Measurements from ENCODE around the gene IL15RA.
"Not testable (repeated sequence)": the region's sequence is repeated elsewhere in the genome, so short reads cannot be mapped to it uniquely, and the experiment has no call there.

The IL15RA gene

DNA sequence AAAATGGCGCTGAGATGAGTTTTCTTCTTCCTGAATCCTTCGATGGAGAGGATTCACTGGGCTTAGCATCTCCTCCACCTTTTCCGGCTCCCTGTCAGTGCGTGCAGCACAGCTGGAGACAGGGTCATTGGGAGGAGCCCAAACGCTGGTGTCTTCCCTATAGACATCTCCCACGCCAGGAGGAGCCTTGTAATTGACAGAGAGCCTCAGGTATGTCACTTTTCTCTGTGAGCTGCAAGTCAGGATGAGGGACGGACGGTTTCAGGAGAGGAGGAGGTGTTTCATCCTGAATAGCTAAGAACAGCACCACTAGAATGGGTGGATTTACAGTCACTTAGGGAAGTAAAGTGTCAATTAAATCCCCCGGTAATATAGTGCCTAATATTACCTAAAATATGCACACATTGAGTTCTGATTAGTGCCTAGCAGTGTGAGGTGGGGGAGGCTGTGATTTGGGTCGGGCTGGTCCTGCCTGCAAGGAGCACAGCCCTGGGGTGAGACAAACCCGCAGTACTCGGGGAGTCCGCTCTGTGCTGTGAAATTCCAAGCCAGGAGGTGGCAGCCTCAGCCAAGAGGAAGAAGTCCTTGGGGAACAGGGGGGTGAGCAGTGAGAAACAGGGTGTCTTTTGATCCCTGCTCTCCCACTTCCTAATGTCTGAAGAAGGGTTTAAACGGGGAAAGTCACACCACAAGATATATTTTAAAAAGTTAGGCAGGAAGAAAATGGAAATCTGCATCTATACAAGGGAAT is 28.2 kb downstream of the IL15RA start:
- DNase-seq: no peak

DNA sequence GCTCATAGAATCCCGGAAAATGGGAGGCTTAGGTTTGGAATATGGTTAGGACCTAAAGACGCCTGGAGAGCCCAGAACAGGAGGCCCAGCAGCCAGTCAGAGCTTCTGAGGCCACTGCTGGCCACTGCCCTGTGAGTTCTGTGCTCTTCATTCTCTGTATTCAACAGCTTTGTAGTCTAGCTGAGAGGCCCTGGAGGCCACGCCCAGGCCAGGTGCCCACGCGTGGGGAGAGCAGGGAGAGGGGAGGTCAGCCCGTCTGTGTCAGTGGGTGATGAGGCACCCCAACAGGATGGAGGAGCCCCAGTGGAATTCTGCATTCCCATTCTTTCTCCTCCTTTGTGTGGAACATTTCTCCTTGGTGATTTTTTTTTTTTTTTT is 29.1 kb downstream of the IL15RA start:
- DNase-seq: no peak

- no peak for DNase-seq
Measured at GRCh38 chr10:5947471-5948207, 29.7 kb downstream of the IL15RA start.

DNA sequence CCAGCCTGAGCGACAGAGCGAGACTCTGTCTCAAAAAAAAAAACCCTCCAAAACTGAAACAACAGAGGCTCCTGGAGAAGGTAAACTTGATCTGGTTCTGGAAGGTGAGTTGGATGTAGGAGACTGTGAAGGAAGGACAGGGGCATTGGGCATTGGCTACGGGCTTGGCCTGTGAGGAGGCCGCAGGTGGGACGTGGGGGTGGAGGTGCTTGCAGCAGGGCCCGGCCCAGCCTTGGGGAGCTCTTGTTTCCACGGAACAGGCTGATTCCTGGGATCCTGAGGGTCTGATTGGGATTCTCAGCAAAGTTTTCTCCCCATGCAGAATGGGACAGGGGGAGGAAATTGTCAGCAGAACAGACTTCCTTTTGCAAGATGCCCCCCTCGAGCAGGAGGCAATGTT is 30.6 kb downstream of the IL15RA start:
- no peak for DNase-seq

GRCh38 chr10:5946419-5946775 is 30.9 kb downstream of the IL15RA start:
- not testable (repeated sequence) for DNase-seq

- no peak for DNase-seq
Measured at GRCh38 chr10:5945561-5946418, 31.6 kb downstream of the IL15RA start.

DNA sequence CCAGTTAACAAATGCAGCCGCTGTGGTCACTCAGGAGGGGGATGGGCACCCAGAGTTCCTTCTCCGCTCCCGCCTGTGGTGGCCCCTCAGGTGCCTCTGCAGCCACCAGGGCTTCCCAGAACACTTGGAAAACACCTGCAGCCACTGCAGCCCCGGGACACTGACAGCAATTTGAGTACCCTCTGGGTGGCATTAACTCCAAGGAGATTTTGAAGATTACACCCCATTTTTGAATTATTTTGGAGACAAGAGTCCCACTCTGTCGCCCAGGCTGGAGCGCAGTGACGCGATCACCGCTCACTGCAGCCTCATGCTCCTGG is 32.2 kb downstream of the IL15RA start:
- DNase-seq: no peak

- DNase-seq: no peak
Measured at GRCh38 chr10:5944389-5945189, 32.8 kb downstream of the IL15RA start.

DNA sequence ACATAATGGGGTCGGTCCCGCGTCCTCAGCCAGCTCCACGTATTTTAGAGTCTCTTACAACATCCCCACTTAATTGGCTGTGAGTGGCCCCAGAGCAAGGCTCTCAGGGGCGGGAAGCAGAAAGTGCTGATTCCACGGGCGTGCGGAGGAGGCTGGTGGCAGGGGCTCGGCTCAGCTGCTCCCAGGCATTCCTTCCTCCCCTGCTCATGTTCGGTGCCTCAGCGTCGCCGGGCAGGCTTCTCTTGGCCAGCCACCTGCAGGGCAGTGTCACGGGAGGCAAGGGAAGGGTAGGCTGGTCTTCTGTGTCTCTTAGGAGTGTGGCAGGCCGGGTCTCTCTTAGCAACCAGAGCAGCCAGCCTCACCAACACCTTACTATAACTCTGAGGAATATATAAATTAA is 33.8 kb downstream of the IL15RA start:
- no peak for DNase-seq

DNA sequence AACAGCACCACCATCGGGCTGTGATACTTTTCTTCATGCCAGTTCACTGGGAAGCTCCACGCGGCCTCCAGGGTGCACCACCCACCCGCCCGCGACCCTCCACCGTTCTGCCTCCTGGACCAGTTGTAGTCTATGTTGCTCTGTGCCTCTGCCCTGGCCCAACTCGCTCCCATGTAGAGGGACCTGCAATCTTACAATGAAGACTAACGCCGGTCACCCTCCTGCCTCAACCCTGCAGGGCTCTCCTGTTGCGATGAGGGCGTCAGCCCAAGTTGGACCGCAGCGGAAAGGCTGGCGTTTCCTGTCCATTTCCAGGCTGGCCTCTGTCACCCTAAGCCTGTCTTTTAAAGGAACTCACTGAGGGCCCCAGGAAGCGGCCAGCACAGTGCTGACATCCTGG is 34.9 kb downstream of the IL15RA start:
- no peak for DNase-seq

DNA sequence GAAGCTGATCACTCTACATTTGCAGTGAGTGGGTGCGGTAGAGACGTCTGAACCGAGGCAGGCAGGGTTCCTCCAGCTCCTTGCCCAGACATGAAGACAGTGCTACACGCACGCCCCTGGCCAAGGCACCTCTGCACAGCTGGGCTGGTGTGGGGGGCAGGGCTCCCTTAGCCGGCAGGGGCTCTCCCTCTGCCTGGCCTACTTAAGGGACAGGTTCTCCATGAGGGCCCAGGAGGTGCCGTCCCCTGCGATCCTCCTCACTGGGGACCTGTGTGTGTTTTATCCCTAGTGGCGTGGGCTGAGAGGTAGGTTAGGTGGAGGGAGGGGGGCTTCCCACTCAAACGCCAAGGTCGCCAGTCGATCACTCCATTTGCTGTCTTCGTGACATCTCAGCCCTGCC is 35.3 kb downstream of the IL15RA start:
- no peak for DNase-seq

DNA sequence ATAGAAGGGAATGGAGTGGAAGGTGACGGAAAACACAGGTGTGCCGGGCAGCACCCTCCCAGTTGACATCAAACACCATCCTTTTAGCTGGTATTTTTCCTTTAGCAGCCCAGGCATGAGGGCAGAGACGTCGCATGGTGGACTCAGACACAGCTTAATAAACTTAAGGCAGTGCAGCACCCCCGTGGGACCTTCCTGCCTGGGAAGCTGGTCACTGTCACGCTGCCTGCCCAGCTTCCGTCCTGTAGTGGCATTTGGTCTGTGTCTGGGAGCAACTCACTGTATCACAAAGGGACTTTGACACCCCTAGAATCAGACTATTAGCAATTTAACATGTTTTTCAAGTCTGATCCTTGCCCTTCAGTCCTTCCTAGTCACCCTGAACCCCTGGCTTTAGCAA is 35.8 kb downstream of the IL15RA start:
- no peak for DNase-seq

- DNase-seq: no peak
Measured at GRCh38 chr10:5940807-5941218, 36.5 kb downstream of the IL15RA start.

DNA sequence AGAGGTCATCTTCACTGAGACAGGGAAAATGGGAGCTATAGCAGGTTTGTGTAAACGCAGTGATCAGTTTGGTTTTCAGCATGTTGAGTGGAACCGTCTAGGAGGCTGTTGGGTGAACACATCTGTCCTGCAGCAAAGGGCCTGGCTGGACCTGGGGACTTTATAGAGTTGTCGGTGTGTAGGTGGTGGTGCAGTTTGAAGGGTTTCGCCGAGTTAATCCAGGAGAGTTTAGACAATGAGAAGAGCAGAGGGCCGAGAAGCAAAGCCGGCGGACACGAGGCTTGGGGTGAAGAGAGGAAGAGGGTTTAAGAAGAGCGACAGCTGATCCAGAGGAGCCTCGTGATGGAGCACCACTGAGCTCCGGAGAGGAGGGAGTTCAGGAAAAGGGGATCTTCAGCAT is 39.1 kb downstream of the IL15RA start:
- no peak for DNase-seq

- DNase-seq: no peak
Measured at GRCh38 chr10:5937016-5937415, 40.3 kb downstream of the IL15RA start.

DNA sequence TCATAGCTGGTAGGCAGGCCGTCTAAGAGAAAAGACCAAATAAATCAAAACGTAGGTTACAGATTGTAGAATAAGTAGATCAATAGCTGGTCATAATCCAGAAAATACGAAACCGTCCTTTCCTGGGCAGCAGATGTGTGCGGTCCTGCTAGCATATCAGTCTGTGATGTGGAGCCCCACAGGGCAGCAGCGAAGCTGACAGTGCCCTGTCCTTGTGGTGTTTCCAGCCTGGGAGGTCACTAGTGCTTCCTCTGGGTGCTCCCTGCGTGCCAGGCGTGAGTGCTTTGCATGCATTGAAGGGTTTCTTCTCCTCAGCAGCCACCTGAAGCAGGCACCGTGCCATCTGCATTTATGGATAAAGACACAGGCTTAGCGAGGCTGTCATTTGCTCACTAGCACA is 41.7 kb downstream of the IL15RA start:
- no peak for DNase-seq

GRCh38 chr10:5933909-5934546 is 43.3 kb downstream of the IL15RA start:
- no peak for DNase-seq

DNA sequence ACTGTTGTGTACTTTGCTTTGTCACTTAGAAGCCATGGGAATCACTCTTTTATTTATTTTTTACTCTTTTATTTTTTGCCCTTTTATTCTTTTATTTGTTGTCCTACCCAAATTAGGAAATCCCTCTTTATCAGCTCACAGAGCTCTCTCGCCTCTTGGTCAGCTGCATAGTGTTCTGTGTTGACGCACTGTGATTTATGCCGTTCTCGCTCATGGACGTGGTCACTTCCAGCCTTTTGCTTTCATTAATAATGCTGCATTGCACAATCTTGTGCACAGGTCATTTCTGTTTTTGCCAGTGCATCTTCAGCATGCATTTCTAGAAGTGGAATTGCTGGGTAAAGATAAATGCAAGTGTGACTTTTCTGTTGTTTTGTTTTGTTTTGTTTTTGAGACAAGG is 45.0 kb downstream of the IL15RA start:
- DNase-seq: no peak

DNA sequence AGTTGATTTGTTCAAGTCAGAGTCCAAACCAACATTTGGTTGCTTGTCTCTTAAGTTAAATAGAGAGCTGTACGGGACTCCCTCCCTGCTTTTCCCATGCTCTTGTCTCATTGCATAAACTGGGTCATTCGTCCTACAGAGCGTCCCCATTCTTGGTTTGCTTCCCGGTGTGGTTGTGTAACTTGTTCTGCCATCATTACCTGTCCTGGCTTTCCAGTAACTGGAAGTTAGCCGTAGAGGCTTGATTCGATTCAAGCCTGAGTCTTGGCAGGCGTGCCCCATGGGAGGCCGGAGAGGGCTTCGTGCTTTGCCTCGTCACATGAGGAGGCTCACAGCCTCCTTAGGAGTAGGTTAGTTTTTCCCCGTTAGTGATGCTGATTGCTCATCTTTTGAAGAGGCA is 47.1 kb downstream of the IL15RA start:
- no peak for DNase-seq

DNA sequence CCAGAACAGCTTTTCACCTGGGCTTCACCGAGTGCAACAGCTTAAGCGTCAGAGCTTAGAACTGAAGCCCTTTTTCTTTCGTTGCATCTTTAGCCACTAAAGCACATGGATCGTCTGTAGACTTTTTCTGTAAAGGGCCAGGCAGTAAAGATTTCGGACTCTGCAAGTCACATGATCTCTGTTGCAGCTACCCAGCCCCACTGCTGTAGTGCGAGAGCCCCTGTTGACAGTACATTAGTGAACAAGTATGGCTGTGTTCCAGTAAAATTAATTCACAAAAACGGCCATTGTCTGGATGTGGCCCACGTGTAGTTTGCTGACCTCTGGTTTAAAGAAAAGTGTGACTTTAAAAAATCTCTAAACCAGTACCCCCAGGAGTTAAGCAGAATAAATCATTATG is 47.9 kb downstream of the IL15RA start:
- DNase-seq: no peak

DNA sequence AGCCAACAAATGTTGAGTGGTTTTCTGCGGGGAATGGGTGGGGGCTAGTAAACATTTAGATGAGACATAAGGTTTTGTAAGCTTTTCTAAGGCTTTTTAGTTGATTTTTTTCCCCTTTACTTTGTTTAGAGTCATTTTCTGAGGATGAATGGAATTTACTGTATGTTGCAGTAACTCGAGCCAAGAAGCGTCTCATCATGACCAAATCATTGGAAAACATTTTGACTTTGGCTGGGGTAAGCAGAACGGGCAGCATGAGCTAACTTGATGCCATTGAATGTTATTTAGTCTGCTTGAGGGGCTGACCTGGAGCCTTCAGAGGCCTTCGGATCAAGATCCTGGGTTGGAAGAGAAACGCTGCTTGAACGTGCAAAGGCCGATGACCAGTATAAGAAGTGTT is 50.0 kb downstream of the IL15RA start:
- no peak for DNase-seq

GRCh38 chr10:5924889-5925288 is 52.5 kb downstream of the IL15RA start:
- DNase-seq: no peak

- no peak for DNase-seq
Measured at GRCh38 chr10:5921746-5922145, 55.6 kb downstream of the IL15RA start.
